ENCODE results near the gene EIF2B1. TPM values are rescaled to one million over a fixed set of nuclear protein-coding genes. Genes with fewer than 3 reads are reported as not detected.

Gene EIF2B1
- total RNA-seq, 2 donors from 2014 or later, result 42.0 to 45.8 TPM

GRCh38 chr12:123578243-123578642 is 55.2 kb downstream of the EIF2B1 start:
- H3K27ac ChIP-seq (ENCODE audit: low read depth, low read length), result no peak overlapping the region
- Mint-ChIP-seq H3K27me3 (ENCODE audit: insufficient read depth) (no peaks in the 10 kb centered on the region), H3K9me3 (peaks cover 14% of the 10 kb centered on the region), H3K4me1 (no peaks in the 10 kb centered on the region), H3K27ac (no peak overlapping the region), H3K36me3 (ENCODE audit: low read depth) (peaks cover 17% of the 10 kb centered on the region), H3K4me3 (no peak overlapping the region)
- WGBS, 2 experiments (ENCODE audit: insufficient coverage in 1 of 2, insufficient read length in 1 of 2), result 85 to 100% methylated on average over 2 to 3 of the region's 3 CpGs
- no peak for DNase-seq
- no peak for TF ChIP-seq CTCF (conservative IDR thresholded peaks at IDR 0.05)
- peaks cover 13% of the 10 kb centered on the region for H3K9me3 ChIP-seq (ENCODE audit: control insufficient read depth, low read length)
- no peaks in the 10 kb centered on the region for H3K4me1 ChIP-seq (ENCODE audit: control insufficient read depth, insufficient read depth, low read length)
- no peaks in the 10 kb centered on the region for H3K27me3 ChIP-seq (ENCODE audit: control insufficient read depth, insufficient read depth, low read length, poor library complexity, severe bottlenecking)
- no peak overlapping the region for H3K9ac ChIP-seq (ENCODE audit: extremely low read depth, low read length, poor library complexity, severe bottlenecking)
- no peaks in the 10 kb centered on the region for H3K36me3 ChIP-seq (ENCODE audit: control insufficient read depth, insufficient read depth, low read length)
- H3K4me3 ChIP-seq (ENCODE audit: low read length), result no peak overlapping the region

DNA sequence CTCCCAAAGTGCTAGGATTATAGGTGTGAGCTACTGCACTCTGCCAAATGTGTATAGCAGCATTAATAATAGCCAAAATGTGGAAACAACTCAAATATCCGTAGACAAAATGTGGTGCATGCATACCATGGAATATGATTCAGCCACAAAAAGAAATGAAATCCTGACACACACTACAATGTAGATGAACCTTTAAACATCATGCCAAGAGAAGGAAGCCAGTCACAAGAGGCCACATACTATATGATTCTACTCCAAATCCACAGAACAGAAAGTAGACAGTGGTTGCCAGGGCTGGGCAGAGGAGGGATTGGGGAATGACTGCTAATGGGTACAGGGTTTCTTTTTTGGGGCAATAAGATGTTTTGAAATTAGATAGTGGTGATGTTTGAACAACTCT is 56.9 kb downstream of the EIF2B1 start:
- Histone ChIP-seq H3K9me3 (ENCODE audit: control insufficient read depth, low read length) (peaks cover 13% of the 10 kb centered on the region), H3K4me3 (ENCODE audit: low read length) (no peak overlapping the region), H3K36me3 (ENCODE audit: control insufficient read depth, insufficient read depth, low read length) (no peaks in the 10 kb centered on the region), H3K9ac (ENCODE audit: extremely low read depth, low read length, poor library complexity, severe bottlenecking) (no peak overlapping the region), H3K27ac (ENCODE audit: low read depth, low read length) (no peak overlapping the region), H3K4me1 (ENCODE audit: control insufficient read depth, insufficient read depth, low read length) (no peaks in the 10 kb centered on the region), H3K27me3 (ENCODE audit: control insufficient read depth, insufficient read depth, low read length, poor library complexity, severe bottlenecking) (no peaks in the 10 kb centered on the region)
- no peak for DNase-seq
- Mint-ChIP-seq H3K36me3 (ENCODE audit: low read depth) (peaks cover 17% of the 10 kb centered on the region), H3K4me1 (no peaks in the 10 kb centered on the region), H3K4me3 (no peak overlapping the region), H3K27me3 (ENCODE audit: insufficient read depth) (no peaks in the 10 kb centered on the region), H3K27ac (no peak overlapping the region), H3K9me3 (peaks cover 14% of the 10 kb centered on the region)
- TF ChIP-seq CTCF (conservative IDR thresholded peaks at IDR 0.05), result no peak
- WGBS, 2 experiments (ENCODE audit: insufficient coverage in 1 of 2, insufficient read length in 1 of 2), result 100% methylated on average over 1 of the region's 1 CpG

DNA sequence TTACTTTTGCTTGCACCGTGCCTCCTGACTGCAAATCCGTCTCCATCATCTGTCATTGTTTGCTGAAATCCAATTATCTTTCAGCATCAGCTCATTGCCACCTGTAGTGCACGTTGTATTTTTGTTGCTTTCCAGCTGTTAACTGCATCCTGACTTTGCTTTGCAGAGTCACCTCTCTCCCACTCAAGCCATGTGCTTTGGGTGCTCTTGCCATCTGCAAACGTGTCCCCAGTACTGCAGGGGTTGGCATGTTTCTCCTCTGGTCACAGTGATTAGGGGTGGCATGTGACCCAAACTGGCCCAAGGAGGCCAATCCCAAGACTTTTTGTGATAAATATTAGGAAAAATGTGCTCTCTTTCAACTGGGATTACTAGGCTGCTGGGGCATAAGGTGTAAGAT is 59.6 kb downstream of the EIF2B1 start:
- H3K27me3 Mint-ChIP-seq (ENCODE audit: insufficient read depth), result no peaks in the 10 kb centered on the region

More for the DNA sequence above, 59.6 kb downstream of the EIF2B1 start:
- TF ChIP-seq CTCF (conservative IDR thresholded peaks at IDR 0.05), result no peak
- Histone ChIP-seq H3K36me3 (ENCODE audit: control insufficient read depth, insufficient read depth, low read length) (no peaks in the 10 kb centered on the region), H3K4me3 (ENCODE audit: low read length) (no peak overlapping the region), H3K27me3 (ENCODE audit: control insufficient read depth, insufficient read depth, low read length, poor library complexity, severe bottlenecking) (no peaks in the 10 kb centered on the region), H3K27ac (ENCODE audit: low read depth, low read length) (no peak overlapping the region), H3K9me3 (ENCODE audit: control insufficient read depth, low read length) (peaks cover 13% of the 10 kb centered on the region), H3K4me1 (ENCODE audit: control insufficient read depth, insufficient read depth, low read length) (no peaks in the 10 kb centered on the region), H3K9ac (ENCODE audit: extremely low read depth, low read length, poor library complexity, severe bottlenecking) (no peak overlapping the region)
- no peak for DNase-seq
- H3K36me3 Mint-ChIP-seq (ENCODE audit: low read depth), result peaks cover 17% of the 10 kb centered on the region
- no peak overlapping the region for H3K4me3 Mint-ChIP-seq
- peaks cover 3% of the 10 kb centered on the region for H3K4me1 Mint-ChIP-seq
- H3K27ac Mint-ChIP-seq, result no peak overlapping the region
- 78 to 80% methylated on average over 4 of the region's 4 CpGs for WGBS, 2 experiments (ENCODE audit: insufficient coverage in 1 of 2, insufficient read length in 1 of 2)
- peaks cover 14% of the 10 kb centered on the region for H3K9me3 Mint-ChIP-seq
